ENCODE measurements around the gene C19orf53. TPM values are rescaled to one million over a fixed set of nuclear protein-coding genes. Genes with fewer than 3 reads are reported as not detected.

C19orf53 gene
- total and polyA plus RNA-seq, 2 of the 13 experiments (the other 11 are each of a cell fraction or from before 2014, with no cell fraction given), result 129 to 130 TPM

GRCh38 chr19:13764101-13764807 lies 10.0 kb upstream of the C19orf53 start, which contains the start of gene MRI1 (continued):
- TF ChIP-seq, protein P1, sequence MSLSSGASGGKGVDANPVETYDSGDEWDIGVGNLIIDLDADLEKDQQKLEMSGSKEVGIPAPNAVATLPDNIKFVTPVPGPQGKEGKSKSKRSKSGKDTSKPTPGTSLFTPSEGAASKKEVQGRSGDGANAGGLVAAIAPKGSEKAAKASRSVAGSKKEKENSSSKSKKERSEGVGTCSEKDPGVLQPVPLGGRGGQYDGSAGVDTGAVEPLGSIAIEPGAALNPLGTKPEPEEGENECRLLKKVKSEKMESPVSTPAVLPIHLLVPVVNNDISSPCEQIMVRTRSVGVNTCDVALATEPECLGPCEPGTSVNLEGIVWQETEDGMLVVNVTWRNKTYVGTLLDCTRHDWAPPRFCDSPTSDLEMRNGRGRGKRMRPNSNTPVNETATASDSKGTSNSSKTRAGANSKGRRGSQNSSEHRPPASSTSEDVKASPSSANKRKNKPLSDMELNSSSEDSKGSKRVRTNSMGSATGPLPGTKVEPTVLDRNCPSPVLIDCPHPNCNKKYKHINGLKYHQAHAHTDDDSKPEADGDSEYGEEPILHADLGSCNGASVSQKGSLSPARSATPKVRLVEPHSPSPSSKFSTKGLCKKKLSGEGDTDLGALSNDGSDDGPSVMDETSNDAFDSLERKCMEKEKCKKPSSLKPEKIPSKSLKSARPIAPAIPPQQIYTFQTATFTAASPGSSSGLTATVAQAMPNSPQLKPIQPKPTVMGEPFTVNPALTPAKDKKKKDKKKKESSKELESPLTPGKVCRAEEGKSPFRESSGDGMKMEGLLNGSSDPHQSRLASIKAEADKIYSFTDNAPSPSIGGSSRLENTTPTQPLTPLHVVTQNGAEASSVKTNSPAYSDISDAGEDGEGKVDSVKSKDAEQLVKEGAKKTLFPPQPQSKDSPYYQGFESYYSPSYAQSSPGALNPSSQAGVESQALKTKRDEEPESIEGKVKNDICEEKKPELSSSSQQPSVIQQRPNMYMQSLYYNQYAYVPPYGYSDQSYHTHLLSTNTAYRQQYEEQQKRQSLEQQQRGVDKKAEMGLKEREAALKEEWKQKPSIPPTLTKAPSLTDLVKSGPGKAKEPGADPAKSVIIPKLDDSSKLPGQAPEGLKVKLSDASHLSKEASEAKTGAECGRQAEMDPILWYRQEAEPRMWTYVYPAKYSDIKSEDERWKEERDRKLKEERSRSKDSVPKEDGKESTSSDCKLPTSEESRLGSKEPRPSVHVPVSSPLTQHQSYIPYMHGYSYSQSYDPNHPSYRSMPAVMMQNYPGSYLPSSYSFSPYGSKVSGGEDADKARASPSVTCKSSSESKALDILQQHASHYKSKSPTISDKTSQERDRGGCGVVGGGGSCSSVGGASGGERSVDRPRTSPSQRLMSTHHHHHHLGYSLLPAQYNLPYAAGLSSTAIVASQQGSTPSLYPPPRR (CRISPR knock-in tag; IDR thresholded peaks at IDR 0.05; ENCODE audit: borderline replicate concordance), result 0 out of 2 replicates have a peak, but pooled peaks have one; percentile 16
- TF ChIP-seq ZNF343 (CRISPR knock-in tag; IDR thresholded peaks at IDR 0.05) (0 out of 2 replicates have a peak, but pooled peaks have one; percentile 54), SIN3A (IDR thresholded peaks at IDR 0.05; ENCODE audit: borderline replicate concordance, low read depth, low read length) (peak; percentile 67; the same call in 1 of the 2 replicates), ISL2 (CRISPR knock-in tag; IDR thresholded peaks at IDR 0.05) (peak; percentile 46; the same call in 1 of the 2 replicates), THAP9 (CRISPR knock-in tag; IDR thresholded peaks at IDR 0.05; ENCODE audit: borderline replicate concordance) (peak; percentile 38; the same call in 1 of the 2 replicates), NKX3-1 (CRISPR knock-in tag; IDR thresholded peaks at IDR 0.05) (0 out of 2 replicates have a peak, but pooled peaks have one; percentile 41), ZNF557 (CRISPR knock-in tag; IDR thresholded peaks at IDR 0.05) (no peak), ZNF800 (CRISPR knock-in tag; IDR thresholded peaks at IDR 0.05) (no peak), CSRNP1 (CRISPR knock-in tag; IDR thresholded peaks at IDR 0.05) (0 out of 2 replicates have a peak, but pooled peaks have one; percentile 31), HNRNPLL (IDR thresholded peaks at IDR 0.05; ENCODE audit: low read depth, low read length, poor library complexity, severe bottlenecking) (peak; percentile 82), MXI1 (IDR thresholded peaks at IDR 0.05; ENCODE audit: borderline replicate concordance, low read depth, low read length) (peak; percentile 63; the same call in 1 of the 3 replicates), POLR2G (IDR thresholded peaks at IDR 0.05; ENCODE audit: low read depth, low read length) (peak; percentile 76), RNF2 (conservative IDR thresholded peaks at IDR 0.05; ENCODE audit: low read depth) (no peak), FOXP4 (CRISPR knock-in tag; IDR thresholded peaks at IDR 0.05) (peak; percentile 22; the same call in 1 of the 2 replicates)

Data from HepG2 (cell line).